HepG2 (cell line): ENCODE measurements around the gene PSD. TPM values are rescaled to one million over a fixed set of nuclear protein-coding genes. Genes with fewer than 3 reads are reported as not detected.

Source experiments
- HES4 ChIP-seq: sonication (generic); formaldehyde crosslinking; IDR thresholded peaks from 2 replicates; pipeline ENCODE4 v1.9.0; 2021; ENCODE audit warnings: mild to moderate bottlenecking, missing genetic modification reagents, borderline replicate concordance
- HIVEP1 ChIP-seq: sonication (generic); formaldehyde crosslinking; IDR thresholded peaks from 2 replicates; pipeline ENCODE4 v1.4.0; 2020; ENCODE audit warnings: mild to moderate bottlenecking, missing genetic modification reagents
- MED8 ChIP-seq: sonication (generic); formaldehyde crosslinking; IDR thresholded peaks from 2 replicates; pipeline ENCODE4 v1.8.1; 2023; ENCODE audit warnings: mild to moderate bottlenecking, missing genetic modification reagents; ENCODE audit not compliant: insufficient replicate concordance
- MYC ChIP-seq: sonication (generic); formaldehyde crosslinking; IDR thresholded peaks from 2 replicates; pipeline ENCODE4 v1.9.0; 2021; ENCODE audit warnings: missing genetic modification reagents, borderline replicate concordance
- RXRB ChIP-seq: IDR thresholded peaks from 2 replicates; pipeline ENCODE4 v1.6.1; 2016; ENCODE audit warnings: borderline replicate concordance, missing genetic modification reagents, missing compliant biosample characterization
- SNAPC2 ChIP-seq: sonication (generic); formaldehyde crosslinking; IDR thresholded peaks from 2 replicates; pipeline ENCODE4 v1.8.1; 2022; ENCODE audit warnings: mild to moderate bottlenecking, missing genetic modification reagents
- SOX6 ChIP-seq, 2 experiments: fragments of 450-650 bp in 1 of 2; sonication (generic) in 1 of 2; formaldehyde crosslinking in 1 of 2; IDR thresholded peaks; 2 replicates each; pipeline versions ENCODE4 v1.4.0 to v1.6.1; 2017 to 2020; ENCODE audit warnings: antibody characterized with exemption in 1 of 2, mild to moderate bottlenecking in 1 of 2, missing genetic modification reagents in 1 of 2
- ZEB1 ChIP-seq: IDR thresholded peaks from 2 replicates; pipeline ENCODE4 v1.6.1; 2012; ENCODE audit warnings: mild to moderate bottlenecking, low read depth, inconsistent platforms; ENCODE audit not compliant: insufficient replicate concordance
- ZNF318 ChIP-seq: sonication (generic); formaldehyde crosslinking; IDR thresholded peaks from 2 replicates; pipeline ENCODE4 v1.4.0; 2020; ENCODE audit warnings: mild to moderate bottlenecking, missing genetic modification reagents
- polyA plus RNA-seq, 8 experiments: library from polyadenylated mRNA; depleted of rRNA in 3 of 8; stranded (reverse) in 7 of 8; unstranded in 1 of 8; fragments of >200 nt; fragmentation: Illumina TruSeq in 4 of 8; extraction: Trizol in 4 of 8; gene quantifications; 2 replicates each; pipeline versions ENCODE4 v1.2.1 to v1.2.3, GENCODE V29; 2011 to 2016; ENCODE audit warnings: low read depth in 4 of 8, missing spikeins in 1 of 8, mixed read lengths in 1 of 8; ENCODE audit not compliant: insufficient read depth in 1 of 8
- total RNA-seq, 5 experiments: library from RNA; depleted of rRNA; stranded (reverse); fragments of >200 nt; fragmentation: Illumina TruSeq; extraction: Trizol; gene quantifications; 2 replicates each; pipeline ENCODE4 v1.2.3, GENCODE V29; 2016; ENCODE audit warnings: low read depth in 1 of 5
- TF ChIP-seq, protein P1 (sequence below): IDR thresholded peaks from 2 replicates; pipeline ENCODE4 v1.6.1; 2016; ENCODE audit warnings: missing biosample characterization, missing genetic modification reagents, low read depth
- TF ChIP-seq, protein P2 (sequence below): sonication (generic); formaldehyde crosslinking; IDR thresholded peaks from 2 replicates; pipeline ENCODE4 v1.5.1; 2020; ENCODE audit warnings: missing genetic modification reagents, mild to moderate bottlenecking, borderline replicate concordance
- TF ChIP-seq, protein P3 (sequence below): sonication (generic); formaldehyde crosslinking; IDR thresholded peaks from 2 replicates; pipeline ENCODE4 v1.4.0; 2020; ENCODE audit warnings: missing genetic modification reagents, borderline replicate concordance

The PSD gene
- total and polyA plus RNA-seq, 2 of the 13 experiments (the other 11 are each of a cell fraction or from before 2014, with no cell fraction given), result 0.35 to 0.58 TPM

DNA sequence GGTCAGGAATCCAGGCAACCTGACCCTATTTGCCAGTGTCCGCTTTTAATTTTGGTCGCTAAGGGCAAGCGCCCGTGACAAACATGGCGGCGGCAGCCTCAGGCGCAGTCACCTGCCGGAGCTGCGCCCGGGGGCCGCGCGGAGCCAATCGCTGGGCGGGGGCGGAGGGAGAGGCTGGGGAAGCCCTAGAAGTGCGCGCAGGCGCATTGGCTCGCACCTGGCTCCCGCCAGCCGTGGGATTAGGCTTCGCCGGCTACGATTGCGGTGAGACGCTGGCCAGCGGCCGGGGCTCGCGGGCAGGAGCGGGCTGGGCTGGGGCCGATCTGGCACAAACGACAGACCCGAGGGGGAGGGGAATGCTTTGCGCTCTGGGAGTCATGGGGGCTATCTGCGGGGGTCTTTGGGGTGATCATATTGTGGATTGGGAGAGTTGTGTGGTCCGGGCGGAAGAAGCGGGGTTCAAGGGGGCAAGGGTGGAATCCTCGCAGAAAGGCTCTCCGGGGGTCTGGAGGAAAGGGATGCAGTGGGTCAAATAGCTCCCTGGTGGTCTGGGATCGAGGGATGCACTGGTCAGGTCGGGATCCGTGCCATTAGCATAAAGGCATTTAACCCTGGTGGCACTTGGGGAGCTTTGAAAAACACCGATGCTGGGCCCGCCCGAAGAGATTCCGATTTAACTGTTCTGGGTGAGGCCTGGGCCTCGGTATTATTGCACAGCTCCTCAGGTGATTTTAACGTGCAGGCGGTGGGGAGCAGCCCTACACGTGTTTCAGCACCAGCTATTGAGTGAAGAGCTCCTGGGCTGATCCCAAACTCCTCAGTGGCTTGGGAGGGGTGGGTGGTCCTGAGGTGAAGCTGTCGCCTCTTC is 42.8 kb upstream of the PSD start (continued):
- TF ChIP-seq MED8 (CRISPR knock-in tag) (peak; percentile 32), SOX6 (IDR thresholded peaks at IDR 0.05) (no peak), SOX6 (CRISPR knock-in tag; IDR thresholded peaks at IDR 0.05) (peak; percentile 63), RXRB (0 out of 2 replicates have a peak, but pooled peaks have one; percentile 23), MYC (CRISPR knock-in tag) (peak; percentile 59; the same call in 1 of the 2 replicates), SNAPC2 (CRISPR knock-in tag) (0 out of 2 replicates have a peak, but pooled peaks have one; percentile 38), ZEB1 (peak; percentile 99), HIVEP1 (peak; percentile 98), HES4 (peak; percentile 38; the same call in 1 of the 2 replicates), ZNF318 (CRISPR knock-in tag) (0 out of 2 replicates have a peak, but pooled peaks have one; percentile 12)
- TF ChIP-seq, protein P1, sequence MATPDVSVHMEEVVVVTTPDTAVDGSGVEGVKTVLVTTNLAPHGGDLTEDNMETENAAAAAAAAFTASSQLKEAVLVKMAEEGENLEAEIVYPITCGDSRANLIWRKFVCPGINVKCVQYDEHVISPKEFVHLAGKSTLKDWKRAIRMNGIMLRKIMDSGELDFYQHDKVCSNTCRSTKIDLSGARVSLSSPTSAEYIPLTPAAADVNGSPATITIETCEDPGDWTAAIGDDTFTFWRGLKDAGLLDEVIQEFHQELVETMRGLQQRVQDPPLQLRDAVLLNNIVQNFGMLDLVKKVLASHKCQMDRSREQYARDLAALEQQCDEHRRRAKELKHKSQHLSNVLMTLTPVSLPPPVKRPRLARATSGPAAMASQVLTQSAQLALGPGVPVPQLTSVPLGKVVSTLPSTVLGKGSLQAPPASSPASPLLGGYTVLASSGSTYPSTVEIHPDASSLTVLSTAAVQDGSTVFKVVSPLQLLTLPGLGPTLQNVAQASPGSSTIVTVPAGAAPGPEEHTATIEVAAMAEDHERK (CRISPR knock-in tag), result peak; percentile 81
- TF ChIP-seq, protein P2, sequence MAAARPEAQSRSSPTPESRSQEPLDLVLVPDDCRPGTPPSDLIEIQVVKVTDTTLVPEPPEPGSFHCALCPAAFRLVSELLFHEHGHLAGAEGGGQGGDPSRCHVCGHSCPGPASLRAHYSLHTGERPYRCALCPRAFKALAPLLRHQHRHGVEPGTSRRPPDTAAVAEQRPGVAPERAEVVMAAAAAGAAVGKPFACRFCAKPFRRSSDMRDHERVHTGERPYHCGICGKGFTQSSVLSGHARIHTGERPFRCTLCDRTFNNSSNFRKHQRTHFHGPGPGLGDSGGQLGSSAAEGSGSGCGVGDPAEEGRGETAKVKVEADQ (CRISPR knock-in tag), result 0 out of 2 replicates have a peak, but pooled peaks have one; percentile 43
- TF ChIP-seq, protein P3, sequence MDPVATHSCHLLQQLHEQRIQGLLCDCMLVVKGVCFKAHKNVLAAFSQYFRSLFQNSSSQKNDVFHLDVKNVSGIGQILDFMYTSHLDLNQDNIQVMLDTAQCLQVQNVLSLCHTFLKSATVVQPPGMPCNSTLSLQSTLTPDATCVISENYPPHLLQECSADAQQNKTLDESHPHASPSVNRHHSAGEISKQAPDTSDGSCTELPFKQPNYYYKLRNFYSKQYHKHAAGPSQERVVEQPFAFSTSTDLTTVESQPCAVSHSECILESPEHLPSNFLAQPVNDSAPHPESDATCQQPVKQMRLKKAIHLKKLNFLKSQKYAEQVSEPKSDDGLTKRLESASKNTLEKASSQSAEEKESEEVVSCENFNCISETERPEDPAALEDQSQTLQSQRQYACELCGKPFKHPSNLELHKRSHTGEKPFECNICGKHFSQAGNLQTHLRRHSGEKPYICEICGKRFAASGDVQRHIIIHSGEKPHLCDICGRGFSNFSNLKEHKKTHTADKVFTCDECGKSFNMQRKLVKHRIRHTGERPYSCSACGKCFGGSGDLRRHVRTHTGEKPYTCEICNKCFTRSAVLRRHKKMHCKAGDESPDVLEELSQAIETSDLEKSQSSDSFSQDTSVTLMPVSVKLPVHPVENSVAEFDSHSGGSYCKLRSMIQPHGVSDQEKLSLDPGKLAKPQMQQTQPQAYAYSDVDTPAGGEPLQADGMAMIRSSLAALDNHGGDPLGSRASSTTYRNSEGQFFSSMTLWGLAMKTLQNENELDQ (CRISPR knock-in tag), result no peak
